ENCODE data around the gene BICC1. TPM values are rescaled to one million over a fixed set of nuclear protein-coding genes. Genes with fewer than 3 reads are reported as not detected.

Gene BICC1
- total and polyA plus RNA-seq, 2 of the 8 experiments (the other 6 are each of a cell fraction or from before 2014, with no cell fraction given): 0.20 to 0.73 TPM

DNA sequence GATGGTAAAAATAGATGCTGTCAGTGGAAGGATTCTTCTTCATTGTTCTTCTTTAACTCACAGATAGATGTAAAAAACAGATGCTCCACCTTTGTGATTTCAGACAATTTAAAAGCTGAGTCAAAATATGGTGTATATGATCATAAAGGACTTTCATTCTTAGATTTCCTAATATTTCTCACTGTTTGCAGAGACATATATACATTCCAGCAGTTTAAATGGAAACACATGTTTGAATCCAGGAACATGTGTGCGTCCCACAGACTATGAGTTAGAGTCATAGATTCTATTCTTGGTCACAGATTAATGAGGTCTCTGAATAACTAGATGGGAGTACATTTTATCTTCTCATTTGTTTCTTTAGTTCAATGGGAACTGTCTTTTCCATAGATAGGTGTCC is 109.6 kb downstream of the BICC1 start:
- no peak overlapping the region for H4K5ac ChIP-seq (ENCODE audit: insufficient read length, low read depth, low read length)
- H3K18ac ChIP-seq (ENCODE audit: extremely low read depth, low read length): no peak overlapping the region
- 89% methylated on average over 1 of the region's 1 CpG; no CpG with 5 or more reads in 1 of the 2 experiments for WGBS, 2 experiments (ENCODE audit: extremely low coverage in 1 of 2, insufficient coverage in 1 of 2, insufficient read length in 1 of 2, insufficient replicate concordance in 2 of 2, low coverage in 1 of 2, low lambda C conversion rate in 2 of 2, missing lambda C conversion rate in 1 of 2)
- H3K23ac ChIP-seq (ENCODE audit: insufficient read length): no peak overlapping the region
- no peaks in the 10 kb centered on the region for H3K79me2 ChIP-seq (ENCODE audit: control insufficient read depth in 1 of 2, insufficient read depth in 2 of 2, low read length in 2 of 2)
- H3K4me1 ChIP-seq (replicated peaks in 1 of 4; ENCODE audit: control insufficient read depth in 3 of 4, insufficient read depth in 4 of 4, low read length in 3 of 4): no peaks in the 10 kb centered on the region
- H2BK15ac ChIP-seq (ENCODE audit: low read length): no peak overlapping the region
- no peak overlapping the region for H2BK20ac ChIP-seq (ENCODE audit: low read length)
- no peak overlapping the region for H3K9ac ChIP-seq (replicated peaks in 1 of 4; ENCODE audit: extremely low read depth in 1 of 4, low read depth in 3 of 4, low read length in 3 of 4)
- H3K4ac ChIP-seq (replicated peaks; ENCODE audit: insufficient read length, low read depth, low read length): no peak overlapping the region
- FAIRE-seq: no peak
- H4K20me1 ChIP-seq (replicated peaks in 1 of 2; ENCODE audit: control insufficient read depth in 1 of 2, insufficient read depth in 2 of 2, low read length in 2 of 2): no peaks in the 10 kb centered on the region
- no peak overlapping the region for H4K91ac ChIP-seq (replicated peaks; ENCODE audit: insufficient read length, low read length)
- H3K14ac ChIP-seq (ENCODE audit: insufficient read length): no peak overlapping the region
- no peak overlapping the region for H3K56ac ChIP-seq (replicated peaks; ENCODE audit: insufficient read length, low read depth, low read length)
- no peak overlapping the region for H3K4me2 ChIP-seq (ENCODE audit: insufficient read depth in 1 of 2, low read depth in 2 of 2, low read length in 2 of 2)
- H2AFZ ChIP-seq (ENCODE audit: low read length): no peak overlapping the region
- H3K79me1 ChIP-seq (ENCODE audit: low read depth, low read length): no peaks in the 10 kb centered on the region
- no peaks in the 10 kb centered on the region for H3K23me2 ChIP-seq (ENCODE audit: low read depth, low read length)
- H2BK120ac ChIP-seq (replicated peaks; ENCODE audit: low read depth, low read length): no peak overlapping the region
- H3K36me3 ChIP-seq (ENCODE audit: control insufficient read depth in 2 of 4, insufficient read depth in 4 of 4, low read length in 3 of 4): no peaks in the 10 kb centered on the region
- H3K9me3 ChIP-seq (ENCODE audit: insufficient read depth in 2 of 2, low read depth in 1 of 2, low read length in 1 of 2): no peaks in the 10 kb centered on the region
- no peak overlapping the region for H2BK12ac ChIP-seq (ENCODE audit: low read depth, low read length)
- no peaks in the 10 kb centered on the region for H3K27me3 ChIP-seq (replicated peaks in 1 of 4; ENCODE audit: control insufficient read depth in 3 of 4, extremely low read depth in 1 of 4, insufficient read depth in 3 of 4, low read length in 3 of 4)
- no peak overlapping the region for H4K8ac ChIP-seq (ENCODE audit: extremely low read depth, insufficient read depth, low read length)
- no peak overlapping the region for H2BK5ac ChIP-seq (ENCODE audit: low read depth, low read length)
- no peak overlapping the region for H3K27ac ChIP-seq (ENCODE audit: low read depth, low read length)
- no peak overlapping the region for H2AK5ac ChIP-seq (ENCODE audit: low read depth, low read length)
- H3K4me3 ChIP-seq (ENCODE audit: extremely low read depth in 1 of 4, insufficient read depth in 2 of 4, low read depth in 3 of 4, low read length in 4 of 4): no peak overlapping the region
- ChIA-PET CTCF (ENCODE audit: partially characterized antibody) (interaction anchor here (0.9 kb wide), 1 partner anchor 78 kb away, joined by 3 read pairs; no protein-coding TSS in a partner anchor), POLR2A (ENCODE audit: partially characterized antibody) (no interaction called here)
- no peak for DNase-seq (ENCODE audit: low read depth in 1 of 2, low spot score in 2 of 2)
- TF ChIP-seq EGR1 (IDR thresholded peaks at IDR 0.05; ENCODE audit: borderline replicate concordance, low read depth, low read length) (no peak), CBX5 (IDR thresholded peaks at IDR 0.05; ENCODE audit: low read depth, low read length) (no peak), CREB1 (IDR thresholded peaks at IDR 0.05) (no peak), GABPA (IDR thresholded peaks at IDR 0.05; ENCODE audit: borderline replicate concordance, insufficient read depth, low read length) (no peak), GTF2F1 (IDR thresholded peaks at IDR 0.05; ENCODE audit: borderline replicate concordance, low read depth, low read length) (no peak), NRF1 (IDR thresholded peaks at IDR 0.05; ENCODE audit: low read depth, low read length) (no peak), TAF1 (IDR thresholded peaks at IDR 0.05; ENCODE audit: low read depth, low read length) (no peak), SP2 (IDR thresholded peaks at IDR 0.05; ENCODE audit: low read length) (no peak), SIN3A (conservative IDR thresholded peaks at IDR 0.05 in 1 of 2, IDR thresholded peaks at IDR 0.05 in 1 of 2; ENCODE audit: low read depth in 1 of 2, low read length in 2 of 2) (no peak), CBX8 (IDR thresholded peaks at IDR 0.05; ENCODE audit: borderline replicate concordance, low read depth, low read length) (no peak), BCL11A (IDR thresholded peaks at IDR 0.05; ENCODE audit: low read depth in 2 of 2, low read length in 2 of 2) (no peak), SIRT6 (IDR thresholded peaks at IDR 0.05; ENCODE audit: low read length) (no peak)
- TF ChIP-seq, protein P1, sequence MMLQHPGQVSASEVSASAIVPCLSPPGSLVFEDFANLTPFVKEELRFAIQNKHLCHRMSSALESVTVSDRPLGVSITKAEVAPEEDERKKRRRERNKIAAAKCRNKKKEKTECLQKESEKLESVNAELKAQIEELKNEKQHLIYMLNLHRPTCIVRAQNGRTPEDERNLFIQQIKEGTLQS (IDR thresholded peaks at IDR 0.05; ENCODE audit: insufficient read depth, low read depth, low read length): no peak
- TF ChIP-seq, protein P2, sequence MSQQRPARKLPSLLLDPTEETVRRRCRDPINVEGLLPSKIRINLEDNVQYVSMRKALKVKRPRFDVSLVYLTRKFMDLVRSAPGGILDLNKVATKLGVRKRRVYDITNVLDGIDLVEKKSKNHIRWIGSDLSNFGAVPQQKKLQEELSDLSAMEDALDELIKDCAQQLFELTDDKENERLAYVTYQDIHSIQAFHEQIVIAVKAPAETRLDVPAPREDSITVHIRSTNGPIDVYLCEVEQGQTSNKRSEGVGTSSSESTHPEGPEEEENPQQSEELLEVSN (IDR thresholded peaks at IDR 0.05): no peak
